Myocyte (in vitro differentiated cells): ENCODE results near the gene AACS. TPM values are rescaled to one million over a fixed set of nuclear protein-coding genes. Genes with fewer than 3 reads are reported as not detected.

Experiments
- DNase-seq: peaks from one replicate; pipeline ENCODE4 v3.0.0-alpha.2; 2012; ENCODE audit warnings: low read depth
- total RNA-seq: library from RNA; depleted of rRNA; stranded (reverse); fragments of >200 nt; gene quantifications from 2 replicates; pipeline ENCODE4 v1.2.3, GENCODE V29; 2014

Gene AACS
- total RNA-seq, 1 donor from 2014 or later = 12.5 TPM

- DNase-seq = no peak
These were observed 84.2 kb downstream of the AACS start for GRCh38 chr12:125149160-125150108.

GRCh38 chr12:125151284-125151683 is 86.0 kb downstream of the AACS start:
- DNase-seq = no peak

- no peak for DNase-seq
These were observed 87.2 kb downstream of the AACS start for GRCh38 chr12:125152463-125152862.

GRCh38 chr12:125155366-125155765 is 90.1 kb downstream of the AACS start:
- DNase-seq = no peak

- DNase-seq = no peak
These were observed 91.9 kb downstream of the AACS start for GRCh38 chr12:125157177-125157576.

GRCh38 chr12:125159702-125160101 is 94.5 kb downstream of the AACS start:
- no peak for DNase-seq

- DNase-seq = no peak
These were observed 95.2 kb downstream of the AACS start for GRCh38 chr12:125160281-125160955.

GRCh38 chr12:125161712-125162022 is 96.4 kb downstream of the AACS start:
- DNase-seq = no peak

GRCh38 chr12:125162489-125163028 is 97.3 kb downstream of the AACS start:
- DNase-seq = no peak

GRCh38 chr12:125163148-125163547 is 97.9 kb downstream of the AACS start:
- DNase-seq = no peak

GRCh38 chr12:125164541-125164940 is 99.3 kb downstream of the AACS start:
- no peak for DNase-seq

- no peak for DNase-seq
These were observed 100.8 kb downstream of the AACS start for GRCh38 chr12:125166041-125166440.

- no peak for DNase-seq
These were observed 102.4 kb downstream of the AACS start for GRCh38 chr12:125167658-125168057.

- DNase-seq = no peak
These were observed 104.2 kb downstream of the AACS start for GRCh38 chr12:125169451-125169850.

GRCh38 chr12:125169870-125170269 is 104.6 kb downstream of the AACS start:
- DNase-seq = no peak

GRCh38 chr12:125171267-125171666 is 106.0 kb downstream of the AACS start:
- no peak for DNase-seq

GRCh38 chr12:125172231-125172850 is 107.1 kb downstream of the AACS start:
- DNase-seq = no peak

GRCh38 chr12:125175576-125175975 is 110.3 kb downstream of the AACS start:
- DNase-seq = no peak

GRCh38 chr12:125178222-125178621 is 113.0 kb downstream of the AACS start:
- no peak for DNase-seq

- DNase-seq = no peak
These were observed 114.9 kb downstream of the AACS start for GRCh38 chr12:125180144-125180543.

GRCh38 chr12:125181107-125181506 is 115.9 kb downstream of the AACS start:
- DNase-seq = no peak
